Esophagus muscularis mucosa (tissue), 3 donors: ENCODE data around the gene CYP19A1.

Experiments used
- POLR2A ChIP-seq: fragments of 450-650 bp; IDR thresholded peaks from one replicate; pipeline ENCODE4 v1.6.1; 2017; ENCODE audit warnings: antibody characterized with exemption, moderate library complexity, mild to moderate bottlenecking, low read depth
- POLR2AphosphoS5 ChIP-seq, 2 donors: sonication (generic); formaldehyde crosslinking; IDR thresholded peaks; one replicate each; pipeline ENCODE4 v1.6.1; 2017; ENCODE audit warnings: antibody characterized with exemption in 2 of 2
- TF ChIP-seq, protein P1 (sequence below), 3 experiments: fragments of 200-600 bp in 2 of 3; fragments of 450-650 bp in 1 of 3; sonication (generic) in 2 of 3; IDR thresholded peaks; one replicate each; pipeline ENCODE4 v1.5.1; 2017 to 2019; ENCODE audit warnings: antibody characterized with exemption in 3 of 3, mild to moderate bottlenecking in 2 of 3, moderate library complexity in 1 of 3

- TF ChIP-seq POLR2A: no peak
- TF ChIP-seq, protein P1, sequence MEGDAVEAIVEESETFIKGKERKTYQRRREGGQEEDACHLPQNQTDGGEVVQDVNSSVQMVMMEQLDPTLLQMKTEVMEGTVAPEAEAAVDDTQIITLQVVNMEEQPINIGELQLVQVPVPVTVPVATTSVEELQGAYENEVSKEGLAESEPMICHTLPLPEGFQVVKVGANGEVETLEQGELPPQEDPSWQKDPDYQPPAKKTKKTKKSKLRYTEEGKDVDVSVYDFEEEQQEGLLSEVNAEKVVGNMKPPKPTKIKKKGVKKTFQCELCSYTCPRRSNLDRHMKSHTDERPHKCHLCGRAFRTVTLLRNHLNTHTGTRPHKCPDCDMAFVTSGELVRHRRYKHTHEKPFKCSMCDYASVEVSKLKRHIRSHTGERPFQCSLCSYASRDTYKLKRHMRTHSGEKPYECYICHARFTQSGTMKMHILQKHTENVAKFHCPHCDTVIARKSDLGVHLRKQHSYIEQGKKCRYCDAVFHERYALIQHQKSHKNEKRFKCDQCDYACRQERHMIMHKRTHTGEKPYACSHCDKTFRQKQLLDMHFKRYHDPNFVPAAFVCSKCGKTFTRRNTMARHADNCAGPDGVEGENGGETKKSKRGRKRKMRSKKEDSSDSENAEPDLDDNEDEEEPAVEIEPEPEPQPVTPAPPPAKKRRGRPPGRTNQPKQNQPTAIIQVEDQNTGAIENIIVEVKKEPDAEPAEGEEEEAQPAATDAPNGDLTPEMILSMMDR (IDR thresholded peaks at IDR 0.05): no peak
- TF ChIP-seq POLR2AphosphoS5 (IDR thresholded peaks at IDR 0.05): no peak
Observed at GRCh38 chr15:51314391-51315337, 23.7 kb downstream of the CYP19A1 start.
